Breast epithelium (tissue), 4 donors: ENCODE measurements around the gene EMC6. TPM values are rescaled to one million over a fixed set of nuclear protein-coding genes. Genes with fewer than 3 reads are reported as not detected.

Experiments used
- DNase-seq, 2 donors: peaks; one replicate each; pipeline ENCODE4 v3.0.0-alpha.2; 2019; ENCODE audit warnings: low spot score in 2 of 2
- H3K27ac ChIP-seq, 2 donors: fragments of 200-600 bp; sonication (generic) in 1 of 2; one replicate each; pipeline ENCODE4 v1.5.1; 2016 to 2019; ENCODE audit warnings: mild to moderate bottlenecking in 1 of 2
- H3K27me3 ChIP-seq, 2 donors: fragments of 200-600 bp; sonication (generic) in 1 of 2; one replicate each; pipeline versions ENCODE4 v1.5.1 to v1.6.0; 2017 to 2019; ENCODE audit warnings: control low read depth in 1 of 2, mild to moderate bottlenecking in 1 of 2
- H3K36me3 ChIP-seq: fragments of 200-600 bp; one replicate; pipeline ENCODE4 v1.5.1; 2019
- H3K4me1 ChIP-seq, 2 donors: fragments of 200-600 bp; sonication (generic); one replicate each; pipeline ENCODE4 v1.5.1; 2016 to 2019; ENCODE audit warnings: control low read depth in 1 of 2
- H3K4me3 ChIP-seq, 3 donors: fragments of 200-600 bp; sonication (generic); 1 replicate in 2 of 3; 2 replicates in 1 of 3; pipeline ENCODE4 v1.5.1; 2016 to 2019; ENCODE audit warnings: mild to moderate bottlenecking in 3 of 3, moderate library complexity in 2 of 3
- H3K9me3 ChIP-seq, 2 donors: fragments of 200-600 bp; sonication (generic) in 1 of 2; one replicate each; pipeline ENCODE4 v1.5.1; 2016 to 2019; ENCODE audit warnings: control low read depth in 1 of 2
- CTCF ChIP-seq, 3 donors: fragments of 450-650 bp; IDR thresholded peaks; one replicate each; pipeline ENCODE4 v1.5.1; 2016 to 2017; ENCODE audit warnings: antibody characterized with exemption in 3 of 3, mild to moderate bottlenecking in 3 of 3, moderate library complexity in 3 of 3
- POLR2A ChIP-seq: fragments of 450-650 bp; IDR thresholded peaks from one replicate; pipeline ENCODE4 v1.6.1; 2016; ENCODE audit warnings: antibody characterized with exemption, mild to moderate bottlenecking, moderate library complexity
- POLR2AphosphoS5 ChIP-seq, 3 donors: sonication (generic); formaldehyde crosslinking; IDR thresholded peaks; one replicate each; pipeline ENCODE4 v1.6.1; 2017; ENCODE audit warnings: antibody characterized with exemption in 3 of 3
- intact Hi-C: fragments of 100-400 bp; cut with DNase I; formaldehyde crosslinking; loops from one replicate; pipeline ENCODE4 v1.15.1; 2023; ENCODE audit warnings: low total_unique reads
- total RNA-seq, 3 donors: library from RNA; depleted of rRNA; stranded (reverse); fragments of >200 nt; gene quantifications; one replicate each; pipeline ENCODE4 v1.1.0, GENCODE V29; 2016

The EMC6 gene
- total RNA-seq: 10 to 100 TPM; 12.5 to 19.0 (median 15.1) TPM

GRCh38 chr17:3668279-3669084, at the start of gene EMC6, which contains the start of gene TAX1BP3:
EMC6 (plus strand) TSS chr17:3668812; CDS start chr17:3669147, 335 bp downstream.
TAX1BP3 (minus strand) TSS chr17:3668578; CDS start chr17:3668526, 52 bp downstream.
- TF ChIP-seq CTCF (IDR thresholded peaks at IDR 0.05): no peak
- peak; percentile 37 for TF ChIP-seq POLR2A
- peak; percentile 36 to 89 (median 58) for TF ChIP-seq POLR2AphosphoS5 (IDR thresholded peaks at IDR 0.05)
- peak; percentile 97 to 98 for DNase-seq
- Histone ChIP-seq H3K4me3 (peak within 1 kb of the TSS; percentile 88 to 98 (median 90)), H3K27ac (peak within 1 kb of the TSS; percentile 97 to 99), H3K36me3 (no peaks in the 10 kb centered on the region), H3K27me3 (no peaks in the 10 kb centered on the region), H3K9me3 (no peaks in the 10 kb centered on the region), H3K4me1 (peaks cover 3 to 18% of the 10 kb centered on the region in 2 donors)
- intact Hi-C loops: no loop called here

- no peak for DNase-seq
- no peak overlapping the region for H3K4me3 ChIP-seq
- no peaks in the 10 kb centered on the region for H3K9me3 ChIP-seq
- peaks cover 11% of the 10 kb centered on the region for H3K36me3 ChIP-seq
- intact Hi-C loops: no loop called here
- H3K27me3 ChIP-seq: no peaks in the 10 kb centered on the region
- no peaks in the 10 kb centered on the region for H3K4me1 ChIP-seq
- H3K27ac ChIP-seq: no peak overlapping the region
- TF ChIP-seq CTCF (IDR thresholded peaks at IDR 0.05): no peak
- no peak for TF ChIP-seq POLR2A
- TF ChIP-seq POLR2AphosphoS5 (IDR thresholded peaks at IDR 0.05): no peak
Measured at GRCh38 chr17:3621146-3621720, 47.4 kb upstream of the EMC6 start.

GRCh38 chr17:3622977-3623594, 45.5 kb upstream of the EMC6 start:
- H3K27ac ChIP-seq: no peak overlapping the region
- H3K4me3 ChIP-seq: no peak overlapping the region
- H3K36me3 ChIP-seq: peaks cover 11% of the 10 kb centered on the region
- intact Hi-C loops: no loop called here
- DNase-seq: no peak
- no peaks in the 10 kb centered on the region for H3K27me3 ChIP-seq
- H3K9me3 ChIP-seq: no peaks in the 10 kb centered on the region
- TF ChIP-seq POLR2A (no peak), CTCF (IDR thresholded peaks at IDR 0.05) (no peak), POLR2AphosphoS5 (IDR thresholded peaks at IDR 0.05) (no peak)
- no peaks in the 10 kb centered on the region for H3K4me1 ChIP-seq

GRCh38 chr17:3626831-3627768, 41.5 kb upstream of the EMC6 start:
- no peak for TF ChIP-seq CTCF (IDR thresholded peaks at IDR 0.05)
- no peak for TF ChIP-seq POLR2AphosphoS5 (IDR thresholded peaks at IDR 0.05)
- H3K36me3 ChIP-seq: peaks cover 11% of the 10 kb centered on the region

More at GRCh38 chr17:3626831-3627768, 41.5 kb upstream of the EMC6 start:
- no peaks in the 10 kb centered on the region for H3K27me3 ChIP-seq
- H3K27ac ChIP-seq: no peak overlapping the region
- intact Hi-C loops: no loop called here
- no peak overlapping the region for H3K4me3 ChIP-seq
- no peaks in the 10 kb centered on the region for H3K9me3 ChIP-seq
- DNase-seq: no peak
- no peaks in the 10 kb centered on the region for H3K4me1 ChIP-seq
